Stomach (tissue), 9 donors: ENCODE results near the gene NAV3. TPM values are rescaled to one million over a fixed set of nuclear protein-coding genes. Genes with fewer than 3 reads are reported as not detected.
A peak's percentile ranks its signal among the peaks of the same experiment; 100 is the strongest.

ENCODE experiments used
- DNase-seq, 2 donors: peaks; one replicate each; pipeline versions ENCODE4 v3.0.0 to v3.0.0-alpha.2; 2013 to 2019
- H3K27ac ChIP-seq, 5 donors: fragments of 200-600 bp in 4 of 5; sonication (generic) in 4 of 5; one replicate each; pipeline ENCODE4 v1.5.1; 2013 to 2019; ENCODE audit warnings: mild to moderate bottlenecking in 1 of 5, moderate library complexity in 1 of 5
- H3K27me3 ChIP-seq, 3 donors: fragments of 200-600 bp; sonication (generic); one replicate each; pipeline ENCODE4 v1.5.1; 2017 to 2019; ENCODE audit warnings: mixed run types in 1 of 3
- H3K36me3 ChIP-seq, 4 donors: fragments of 200-600 bp; sonication (generic); 1 replicate in 3 of 4; 2 replicates in 1 of 4; pipeline ENCODE4 v1.5.1; 2016 to 2019
- H3K4me1 ChIP-seq, 4 donors: fragments of 200-600 bp; sonication (generic); one replicate each; pipeline ENCODE4 v1.5.1; 2016 to 2019
- H3K4me3 ChIP-seq, 4 donors: fragments of 200-600 bp; sonication (generic) in 3 of 4; one replicate each; pipeline ENCODE4 v1.5.1; 2016 to 2019; ENCODE audit warnings: mild to moderate bottlenecking in 1 of 4
- H3K9me3 ChIP-seq, 4 donors: fragments of 200-600 bp; sonication (generic); one replicate each; pipeline ENCODE4 v1.5.1; 2016 to 2019
- EP300 ChIP-seq: sonication (generic); formaldehyde crosslinking; IDR thresholded peaks from one replicate; pipeline ENCODE4 v1.6.1; 2017; ENCODE audit warnings: antibody characterized with exemption
- POLR2A ChIP-seq, 4 donors: fragments of 450-650 bp; IDR thresholded peaks; one replicate each; pipeline ENCODE4 v1.6.1; 2016; ENCODE audit warnings: antibody characterized with exemption in 4 of 4, control low read depth in 2 of 4, mild to moderate bottlenecking in 1 of 4, moderate library complexity in 1 of 4
- POLR2AphosphoS5 ChIP-seq, 3 donors: sonication (generic); formaldehyde crosslinking; IDR thresholded peaks; one replicate each; pipeline ENCODE4 v1.6.1; 2016; ENCODE audit warnings: antibody characterized with exemption in 3 of 3
- WGBS, 5 donors: extraction: QIAGEN DNeasy Blood & Tissue Kit in 3 of 5; methylation state at CpG; one replicate each; pipeline versions ENCODE4 v1.1.5 to v1.1.7; 2013 to 2018; 5-methylcytosine and 5-hydroxymethylcytosine counted together
- intact Hi-C: fragments of 100-400 bp; cut with DNase I; formaldehyde crosslinking; loops from one replicate; pipeline ENCODE4 v1.15.1; 2023; ENCODE audit warnings: low total_unique reads
- polyA plus RNA-seq, 3 donors: library from polyadenylated mRNA; stranded (reverse); fragments of 200-250 nt; gene quantifications; one replicate each; pipeline ENCODE4 v1.2.3, GENCODE V29; 2013
- total RNA-seq, 5 donors: library from RNA; depleted of rRNA; stranded (reverse); fragments of >200 nt; gene quantifications; one replicate each; pipeline versions ENCODE4 v1.1.0 to v1.2.3, GENCODE V29; 2014 to 2016
- TF ChIP-seq, protein P1 (sequence below), 7 experiments: fragments of 450-650 bp in 4 of 7; fragments of 200-600 bp in 3 of 7; sonication (generic) in 3 of 7; IDR thresholded peaks; one replicate each; pipeline ENCODE4 v1.5.1; 2016 to 2019; ENCODE audit warnings: antibody characterized with exemption in 7 of 7, control low read depth in 2 of 7, mild to moderate bottlenecking in 1 of 7
- donor health status: healthy with polysubstance abuse.
- donor health status: Bipolar disorder and iron deficiency.
- donor health status: healthy.

Gene NAV3
- total and polyA plus RNA-seq, 8 donors, result 0.15 to 18.9 (median 2.2) TPM

DNA sequence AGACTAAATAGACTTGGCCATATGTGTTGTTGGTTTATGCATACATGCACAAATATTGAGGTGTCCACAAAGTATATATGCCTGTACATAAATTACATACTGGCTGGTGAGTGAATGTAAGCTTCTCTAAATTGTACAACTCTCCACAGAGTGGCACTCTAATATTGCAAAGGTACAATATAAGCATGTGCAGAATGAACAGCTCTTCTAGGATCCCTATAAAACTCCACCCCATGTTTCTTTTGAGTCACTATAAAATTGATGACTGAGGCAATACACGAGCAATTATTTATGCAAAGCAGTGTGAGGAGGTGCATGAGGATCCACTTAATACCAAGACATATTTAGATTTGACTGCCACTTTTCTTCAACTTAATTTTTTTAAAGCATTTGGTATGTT is 172.2 kb downstream of the NAV3 start:
- DNase-seq, result peak in 1 of 2 donors; percentile 9
- Histone ChIP-seq H3K27me3 (no peaks in the 10 kb centered on the region), H3K9me3 (no peaks in the 10 kb centered on the region), H3K4me3 (no peak overlapping the region), H3K36me3 (no peaks in the 10 kb centered on the region), H3K27ac (no peak overlapping the region), H3K4me1 (no peaks in the 10 kb centered on the region)
- TF ChIP-seq POLR2A (IDR thresholded peaks at IDR 0.05), result no peak
- TF ChIP-seq EP300, result no peak
- TF ChIP-seq, protein P1, sequence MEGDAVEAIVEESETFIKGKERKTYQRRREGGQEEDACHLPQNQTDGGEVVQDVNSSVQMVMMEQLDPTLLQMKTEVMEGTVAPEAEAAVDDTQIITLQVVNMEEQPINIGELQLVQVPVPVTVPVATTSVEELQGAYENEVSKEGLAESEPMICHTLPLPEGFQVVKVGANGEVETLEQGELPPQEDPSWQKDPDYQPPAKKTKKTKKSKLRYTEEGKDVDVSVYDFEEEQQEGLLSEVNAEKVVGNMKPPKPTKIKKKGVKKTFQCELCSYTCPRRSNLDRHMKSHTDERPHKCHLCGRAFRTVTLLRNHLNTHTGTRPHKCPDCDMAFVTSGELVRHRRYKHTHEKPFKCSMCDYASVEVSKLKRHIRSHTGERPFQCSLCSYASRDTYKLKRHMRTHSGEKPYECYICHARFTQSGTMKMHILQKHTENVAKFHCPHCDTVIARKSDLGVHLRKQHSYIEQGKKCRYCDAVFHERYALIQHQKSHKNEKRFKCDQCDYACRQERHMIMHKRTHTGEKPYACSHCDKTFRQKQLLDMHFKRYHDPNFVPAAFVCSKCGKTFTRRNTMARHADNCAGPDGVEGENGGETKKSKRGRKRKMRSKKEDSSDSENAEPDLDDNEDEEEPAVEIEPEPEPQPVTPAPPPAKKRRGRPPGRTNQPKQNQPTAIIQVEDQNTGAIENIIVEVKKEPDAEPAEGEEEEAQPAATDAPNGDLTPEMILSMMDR (IDR thresholded peaks at IDR 0.05), result no peak
- TF ChIP-seq POLR2AphosphoS5 (IDR thresholded peaks at IDR 0.05), result no peak
- intact Hi-C loops, result no loop called here
- WGBS, 5 donors, result 38 to 77% (median 67%) methylated on average over 1 of the region's 1 CpG

DNA sequence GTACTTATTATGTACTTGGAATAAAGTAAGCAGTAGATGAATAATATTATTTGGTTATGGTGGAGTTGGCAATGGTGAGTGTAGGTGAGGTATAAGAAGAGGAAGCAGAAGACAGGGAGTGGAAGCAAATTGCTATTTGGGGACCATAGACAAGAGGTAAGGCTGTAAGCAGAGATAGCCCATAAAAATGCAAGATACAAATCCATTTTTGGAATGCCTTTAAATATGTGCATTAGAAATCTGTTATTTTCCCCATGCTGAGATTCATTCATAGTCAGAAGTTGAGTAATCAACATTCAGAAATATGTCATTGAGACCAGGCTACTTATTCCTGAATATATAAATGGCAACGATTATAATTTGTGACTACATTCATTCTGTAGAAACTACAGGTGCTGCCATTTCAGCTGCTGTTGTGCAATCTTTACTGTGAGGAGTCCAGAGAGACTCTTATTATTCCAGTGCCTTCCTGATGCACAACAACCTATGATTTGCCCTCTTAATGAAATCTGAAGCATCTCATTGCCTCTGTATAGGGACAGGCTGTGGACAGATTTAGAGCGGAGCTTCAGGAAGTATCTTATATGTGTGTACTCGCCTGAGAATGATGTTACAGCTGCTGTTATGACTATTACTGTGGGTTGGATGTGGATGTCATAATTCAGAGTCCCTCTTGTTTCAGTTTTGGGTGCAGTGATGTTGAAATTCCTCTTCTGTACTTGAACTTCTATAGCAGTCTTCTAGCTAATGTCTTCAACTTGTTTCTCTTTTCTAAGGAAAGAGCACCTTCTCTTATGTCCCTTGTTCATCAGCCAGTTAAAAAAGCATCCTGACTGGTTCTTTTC is 173.8 kb downstream of the NAV3 start:
- Histone ChIP-seq H3K4me3 (no peak overlapping the region), H3K27ac (no peak overlapping the region), H3K27me3 (no peaks in the 10 kb centered on the region), H3K4me1 (no peaks in the 10 kb centered on the region), H3K36me3 (no peaks in the 10 kb centered on the region), H3K9me3 (no peaks in the 10 kb centered on the region)
- TF ChIP-seq POLR2A (IDR thresholded peaks at IDR 0.05) (no peak), EP300 (no peak), POLR2AphosphoS5 (IDR thresholded peaks at IDR 0.05) (no peak)
- TF ChIP-seq, protein P1 (IDR thresholded peaks at IDR 0.05), result no peak
- DNase-seq, result no peak
- intact Hi-C loops, result no loop called here
- WGBS, 5 donors, result 73 to 77% (median 74%) methylated on average over 3 of the region's 3 CpGs

GRCh38 chr12:78005094-78005492 is 174.4 kb downstream of the NAV3 start:
- Histone ChIP-seq H3K4me3 (no peak overlapping the region), H3K9me3 (no peaks in the 10 kb centered on the region)
- 83 to 94% (median 85%) methylated on average over 3 of the region's 3 CpGs for WGBS, 5 donors

GRCh38 chr12:78007173-78007572 is 176.5 kb downstream of the NAV3 start:
- no peak for DNase-seq
- Histone ChIP-seq H3K4me1 (no peaks in the 10 kb centered on the region), H3K9me3 (no peaks in the 10 kb centered on the region), H3K27ac (no peak overlapping the region), H3K27me3 (no peaks in the 10 kb centered on the region), H3K4me3 (no peak overlapping the region), H3K36me3 (no peaks in the 10 kb centered on the region)
- intact Hi-C loops, result no loop called here
- WGBS, 5 donors, result 89 to 92% (median 91%) methylated on average over 4 of the region's 4 CpGs
- TF ChIP-seq POLR2A (IDR thresholded peaks at IDR 0.05) (no peak), EP300 (no peak), POLR2AphosphoS5 (IDR thresholded peaks at IDR 0.05) (no peak)
- TF ChIP-seq, protein P1 (IDR thresholded peaks at IDR 0.05), result no peak

More at GRCh38 chr12:78005094-78005492, 174.4 kb downstream of the NAV3 start:
- TF ChIP-seq POLR2A (IDR thresholded peaks at IDR 0.05) (no peak), EP300 (no peak), POLR2AphosphoS5 (IDR thresholded peaks at IDR 0.05) (no peak)
- TF ChIP-seq, protein P1 (IDR thresholded peaks at IDR 0.05), result no peak
- H3K36me3 ChIP-seq, result no peaks in the 10 kb centered on the region
- H3K27me3 ChIP-seq, result no peaks in the 10 kb centered on the region
- DNase-seq, result no peak
- no peak overlapping the region for H3K27ac ChIP-seq
- intact Hi-C loops, result no loop called here
- H3K4me1 ChIP-seq, result no peaks in the 10 kb centered on the region
